Measurements from ENCODE around the gene CAMK2A. TPM values are rescaled to one million over a fixed set of nuclear protein-coding genes. Genes with fewer than 3 reads are reported as not detected.

The CAMK2A gene
- total RNA-seq, 1 experiment from 2014 or later: 0.33 TPM

GRCh38 chr5:150262502-150262901 is 27.1 kb downstream of the CAMK2A start:
- TF ChIP-seq CTCF (conservative IDR thresholded peaks at IDR 0.05): no peak
- Histone ChIP-seq H3K4me1 (ENCODE audit: insufficient read depth, low read length) (no peaks in the 10 kb centered on the region), H2BK5ac (ENCODE audit: insufficient read length, low read length) (no peak overlapping the region), H2BK120ac (ENCODE audit: low read depth, low read length, poor library complexity, severe bottlenecking) (no peak overlapping the region), H4K20me1 (ENCODE audit: control insufficient read depth, insufficient read depth, insufficient read length) (no peaks in the 10 kb centered on the region), H3K9ac (ENCODE audit: extremely low read depth, insufficient read length, low read length) (no peak overlapping the region), H4K8ac (replicated peaks; ENCODE audit: insufficient read length, low read depth, low read length) (no peak overlapping the region), H4K91ac (ENCODE audit: insufficient read length, low read depth, low read length) (no peak overlapping the region), H3K4me2 (ENCODE audit: insufficient read depth, insufficient read length, low read length) (no peak overlapping the region), H3K79me2 (ENCODE audit: insufficient read depth, low read length) (no peaks in the 10 kb centered on the region), H3K56ac (ENCODE audit: insufficient read length, low read depth, low read length) (no peak overlapping the region), H4K5ac (ENCODE audit: insufficient read length, low read depth, low read length) (no peak overlapping the region), H3K79me1 (ENCODE audit: insufficient read depth, low read depth, low read length, poor library complexity, severe bottlenecking) (no peaks in the 10 kb centered on the region), H3K27me3 (ENCODE audit: insufficient read depth, low read length) (no peaks in the 10 kb centered on the region), H3K14ac (ENCODE audit: insufficient read depth, low read length) (no peak overlapping the region), H2BK12ac (ENCODE audit: insufficient read length, low read depth, low read length) (no peak overlapping the region), H3K4ac (ENCODE audit: low read depth, low read length) (no peak overlapping the region), H3K18ac (ENCODE audit: insufficient read length, low read depth, low read length) (no peak overlapping the region), H3T11ph (ENCODE audit: low read length) (no peak overlapping the region), H3K23ac (ENCODE audit: insufficient read length, low read depth, low read length) (no peak overlapping the region), H2AFZ (ENCODE audit: low read length) (no peak overlapping the region), H2AK5ac (ENCODE audit: insufficient read length, low read length) (no peak overlapping the region), H3K23me2 (ENCODE audit: insufficient read length, low read depth, low read length, poor library complexity, severe bottlenecking) (no peaks in the 10 kb centered on the region), H3K9me3 (ENCODE audit: control insufficient read depth, low read depth, low read length) (no peaks in the 10 kb centered on the region), H2BK20ac (ENCODE audit: low read depth, low read length, poor library complexity, severe bottlenecking) (no peak overlapping the region), H3K27ac (ENCODE audit: insufficient read length, low read depth, low read length) (no peak overlapping the region), H2BK15ac (ENCODE audit: low read depth, low read length) (no peak overlapping the region)
- no peak for DNase-seq
- Mint-ChIP-seq H3K9me3 (no peaks in the 10 kb centered on the region), H3K4me3 (no peak overlapping the region), H3K27ac (no peak overlapping the region), H3K36me3 (ENCODE audit: insufficient read depth in 1 of 3, low read depth in 3 of 3) (no peaks in the 10 kb centered on the region), H3K27me3 (ENCODE audit: low read depth) (peaks cover 9% of the 10 kb centered on the region), H3K4me1 (peaks cover 8 to 15% of the 10 kb centered on the region in 2 experiments)
- no CpG with 5 or more reads among the region's 7 CpGs for WGBS (ENCODE audit: extremely low coverage, insufficient read length, low lambda C conversion rate)

All from H9 (cell line).